Cerebellar cortex (tissue), 1 donor: Measurements from ENCODE around the gene ACVR1.

ENCODE experiments used
- DNase-seq: peaks from one replicate; pipeline ENCODE4 v3.0.0-alpha.2; 2015; ENCODE audit warnings: low spot score

Gene ACVR1

GRCh38 chr2:157853211-157853610 is 22.9 kb downstream of the ACVR1 start:
- no peak for DNase-seq

GRCh38 chr2:157849591-157849990 is 26.5 kb downstream of the ACVR1 start:
- no peak for DNase-seq

- DNase-seq: no peak
These were observed 27.9 kb downstream of the ACVR1 start for GRCh38 chr2:157848213-157848612.

- no peak for DNase-seq
These were observed 31.0 kb downstream of the ACVR1 start for GRCh38 chr2:157845081-157845480.

GRCh38 chr2:157843935-157844334 is 32.2 kb downstream of the ACVR1 start:
- DNase-seq: no peak

GRCh38 chr2:157843081-157843480 is 33.0 kb downstream of the ACVR1 start:
- DNase-seq: no peak

GRCh38 chr2:157842106-157842879 is 33.8 kb downstream of the ACVR1 start:
- no peak for DNase-seq

- DNase-seq: no peak
These were observed 34.6 kb downstream of the ACVR1 start for GRCh38 chr2:157841485-157841884.

GRCh38 chr2:157840568-157841156 is 35.5 kb downstream of the ACVR1 start:
- DNase-seq: peak; percentile 77

- DNase-seq: no peak
These were observed 36.3 kb downstream of the ACVR1 start for GRCh38 chr2:157839822-157840221.

- DNase-seq: no peak
These were observed 36.8 kb downstream of the ACVR1 start for GRCh38 chr2:157839162-157839801.

- DNase-seq: no peak
These were observed 37.5 kb downstream of the ACVR1 start for GRCh38 chr2:157838442-157839161.

GRCh38 chr2:157837851-157838441 is 38.2 kb downstream of the ACVR1 start:
- no peak for DNase-seq

- no peak for DNase-seq
These were observed 39.6 kb downstream of the ACVR1 start for GRCh38 chr2:157836531-157836930.

- DNase-seq: no peak
These were observed 40.7 kb downstream of the ACVR1 start for GRCh38 chr2:157835425-157835824.

GRCh38 chr2:157835006-157835405 is 41.1 kb downstream of the ACVR1 start:
- no peak for DNase-seq

GRCh38 chr2:157833721-157834120 is 42.4 kb downstream of the ACVR1 start:
- DNase-seq: no peak

GRCh38 chr2:157831573-157832315 is 44.4 kb downstream of the ACVR1 start:
- DNase-seq: peak; percentile 56

GRCh38 chr2:157830696-157831570 is 45.2 kb downstream of the ACVR1 start:
- no peak for DNase-seq

GRCh38 chr2:157830266-157830665 is 45.9 kb downstream of the ACVR1 start:
- no peak for DNase-seq
